ENCODE data around the gene OR3A2. TPM values are rescaled to one million over a fixed set of nuclear protein-coding genes. Genes with fewer than 3 reads are reported as not detected.

Gene OR3A2
- total RNA-seq (2021; ENCODE audit: unreplicated experiment) (not detected), Bru-seq, nascent RNA (not detected), BruChase-seq, experiment 1, labeled RNA remaining after a 6-hour chase (not detected), BruChase-seq, experiment 2, labeled RNA remaining after a 2-hour chase (not detected)
- not detected in 2 replicates for polyA plus RNA-seq (2012)
- long read RNA-seq = 0 reads

DNA sequence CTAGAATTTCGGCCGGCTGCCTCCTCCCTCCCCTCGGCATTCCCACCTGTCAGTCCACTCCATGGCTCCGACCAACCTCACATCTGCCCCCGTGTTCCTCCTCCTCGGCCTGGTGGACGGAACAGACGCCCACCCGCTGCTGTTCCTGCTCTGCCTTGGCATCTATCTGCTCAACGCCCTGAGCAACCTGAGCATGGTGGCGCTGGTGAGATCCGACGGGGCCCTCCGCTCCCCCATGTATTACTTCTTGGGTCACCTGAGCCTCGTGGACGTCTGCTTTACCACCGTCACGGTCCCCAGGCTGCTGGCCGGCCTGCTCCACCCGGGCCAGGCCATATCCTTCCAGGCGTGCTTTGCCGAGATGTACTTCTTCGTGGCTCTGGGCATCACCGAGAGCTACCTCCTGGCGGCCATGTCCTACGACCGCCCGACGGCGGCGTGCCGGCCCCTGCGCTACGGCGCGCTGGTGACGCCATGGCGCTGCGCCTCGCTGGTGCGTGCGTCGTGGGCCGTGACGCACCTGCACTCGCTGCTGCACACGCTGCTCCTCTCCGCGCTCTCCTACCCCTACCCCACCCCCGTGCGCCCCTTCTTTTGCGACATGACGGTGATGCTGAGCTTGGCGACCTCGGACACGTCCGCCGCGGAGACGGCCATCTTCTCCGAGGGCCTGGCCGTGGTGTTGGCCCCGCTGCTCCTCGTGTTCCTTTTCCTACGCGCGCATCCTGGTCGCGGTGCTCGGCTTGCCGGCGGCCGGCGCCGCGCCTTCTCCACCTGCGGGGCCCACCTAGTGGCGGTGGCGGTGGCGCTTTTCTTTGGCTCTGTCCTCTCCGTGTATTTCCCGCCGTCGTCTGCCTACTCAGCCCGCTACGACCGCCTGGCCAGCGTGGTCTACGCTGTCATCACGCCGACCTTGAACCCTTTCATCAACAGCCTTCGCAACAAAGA is at the start of gene OR3A2:
Gene OR3A2 (minus strand): TSS at position 440 of the 948 bp plus-strand sequence.
- CTCF ChIA-PET = no interaction called here
- H3K9ac ChIP-seq (ENCODE audit: low read length) = no peak within 1 kb of the TSS
- H2AFZ ChIP-seq (ENCODE audit: low read depth, low read length, poor library complexity, severe bottlenecking) = no peak within 1 kb of the TSS
- ATAC-seq = no peak
- TF ChIP-seq, protein P1, sequence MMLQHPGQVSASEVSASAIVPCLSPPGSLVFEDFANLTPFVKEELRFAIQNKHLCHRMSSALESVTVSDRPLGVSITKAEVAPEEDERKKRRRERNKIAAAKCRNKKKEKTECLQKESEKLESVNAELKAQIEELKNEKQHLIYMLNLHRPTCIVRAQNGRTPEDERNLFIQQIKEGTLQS (IDR thresholded peaks at IDR 0.05) = no peak
- TF ChIP-seq POLR2AphosphoS5 (IDR thresholded peaks at IDR 0.05; ENCODE audit: low read depth, low read length) = no peak
- no peak for TF ChIP-seq ZNF274 (IDR thresholded peaks at IDR 0.05; ENCODE audit: low read depth, low read length)
- TF ChIP-seq ELF1 (IDR thresholded peaks at IDR 0.05; ENCODE audit: borderline replicate concordance, low read depth) = no peak
- TF ChIP-seq SRF (IDR thresholded peaks at IDR 0.05; ENCODE audit: low read depth) = no peak
- TF ChIP-seq, protein P2, sequence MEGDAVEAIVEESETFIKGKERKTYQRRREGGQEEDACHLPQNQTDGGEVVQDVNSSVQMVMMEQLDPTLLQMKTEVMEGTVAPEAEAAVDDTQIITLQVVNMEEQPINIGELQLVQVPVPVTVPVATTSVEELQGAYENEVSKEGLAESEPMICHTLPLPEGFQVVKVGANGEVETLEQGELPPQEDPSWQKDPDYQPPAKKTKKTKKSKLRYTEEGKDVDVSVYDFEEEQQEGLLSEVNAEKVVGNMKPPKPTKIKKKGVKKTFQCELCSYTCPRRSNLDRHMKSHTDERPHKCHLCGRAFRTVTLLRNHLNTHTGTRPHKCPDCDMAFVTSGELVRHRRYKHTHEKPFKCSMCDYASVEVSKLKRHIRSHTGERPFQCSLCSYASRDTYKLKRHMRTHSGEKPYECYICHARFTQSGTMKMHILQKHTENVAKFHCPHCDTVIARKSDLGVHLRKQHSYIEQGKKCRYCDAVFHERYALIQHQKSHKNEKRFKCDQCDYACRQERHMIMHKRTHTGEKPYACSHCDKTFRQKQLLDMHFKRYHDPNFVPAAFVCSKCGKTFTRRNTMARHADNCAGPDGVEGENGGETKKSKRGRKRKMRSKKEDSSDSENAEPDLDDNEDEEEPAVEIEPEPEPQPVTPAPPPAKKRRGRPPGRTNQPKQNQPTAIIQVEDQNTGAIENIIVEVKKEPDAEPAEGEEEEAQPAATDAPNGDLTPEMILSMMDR (IDR thresholded peaks at IDR 0.05 in 2 of 3, conservative IDR thresholded peaks at IDR 0.05 in 1 of 3; ENCODE audit: borderline replicate concordance in 1 of 3, insufficient read depth in 1 of 3, low read depth in 2 of 3, low read length in 2 of 3) = no peak
- TF ChIP-seq FOSL1 (IDR thresholded peaks at IDR 0.05; ENCODE audit: low read depth) = no peak
- TF ChIP-seq CBX3 (IDR thresholded peaks at IDR 0.05; ENCODE audit: low read depth) = no peak
- no peak for TF ChIP-seq EZH2 (IDR thresholded peaks at IDR 0.05)
- no peak for TF ChIP-seq POLR2A (IDR thresholded peaks at IDR 0.05; ENCODE audit: borderline replicate concordance, extremely low read depth, insufficient read depth, insufficient read length)
- no peak for TF ChIP-seq YY1 (IDR thresholded peaks at IDR 0.05; ENCODE audit: extremely low read depth, insufficient replicate concordance, low read depth, low read length)
- TF ChIP-seq, protein P3, sequence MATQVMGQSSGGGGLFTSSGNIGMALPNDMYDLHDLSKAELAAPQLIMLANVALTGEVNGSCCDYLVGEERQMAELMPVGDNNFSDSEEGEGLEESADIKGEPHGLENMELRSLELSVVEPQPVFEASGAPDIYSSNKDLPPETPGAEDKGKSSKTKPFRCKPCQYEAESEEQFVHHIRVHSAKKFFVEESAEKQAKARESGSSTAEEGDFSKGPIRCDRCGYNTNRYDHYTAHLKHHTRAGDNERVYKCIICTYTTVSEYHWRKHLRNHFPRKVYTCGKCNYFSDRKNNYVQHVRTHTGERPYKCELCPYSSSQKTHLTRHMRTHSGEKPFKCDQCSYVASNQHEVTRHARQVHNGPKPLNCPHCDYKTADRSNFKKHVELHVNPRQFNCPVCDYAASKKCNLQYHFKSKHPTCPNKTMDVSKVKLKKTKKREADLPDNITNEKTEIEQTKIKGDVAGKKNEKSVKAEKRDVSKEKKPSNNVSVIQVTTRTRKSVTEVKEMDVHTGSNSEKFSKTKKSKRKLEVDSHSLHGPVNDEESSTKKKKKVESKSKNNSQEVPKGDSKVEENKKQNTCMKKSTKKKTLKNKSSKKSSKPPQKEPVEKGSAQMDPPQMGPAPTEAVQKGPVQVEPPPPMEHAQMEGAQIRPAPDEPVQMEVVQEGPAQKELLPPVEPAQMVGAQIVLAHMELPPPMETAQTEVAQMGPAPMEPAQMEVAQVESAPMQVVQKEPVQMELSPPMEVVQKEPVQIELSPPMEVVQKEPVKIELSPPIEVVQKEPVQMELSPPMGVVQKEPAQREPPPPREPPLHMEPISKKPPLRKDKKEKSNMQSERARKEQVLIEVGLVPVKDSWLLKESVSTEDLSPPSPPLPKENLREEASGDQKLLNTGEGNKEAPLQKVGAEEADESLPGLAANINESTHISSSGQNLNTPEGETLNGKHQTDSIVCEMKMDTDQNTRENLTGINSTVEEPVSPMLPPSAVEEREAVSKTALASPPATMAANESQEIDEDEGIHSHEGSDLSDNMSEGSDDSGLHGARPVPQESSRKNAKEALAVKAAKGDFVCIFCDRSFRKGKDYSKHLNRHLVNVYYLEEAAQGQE (IDR thresholded peaks at IDR 0.05; ENCODE audit: low read depth) = no peak
- TF ChIP-seq CEBPB (IDR thresholded peaks at IDR 0.05; ENCODE audit: low read depth) = no peak
- no peak for TF ChIP-seq TCF7L2 (IDR thresholded peaks at IDR 0.05; ENCODE audit: borderline replicate concordance, extremely low read depth, insufficient read depth, insufficient read length)
- TF ChIP-seq, protein P4, sequence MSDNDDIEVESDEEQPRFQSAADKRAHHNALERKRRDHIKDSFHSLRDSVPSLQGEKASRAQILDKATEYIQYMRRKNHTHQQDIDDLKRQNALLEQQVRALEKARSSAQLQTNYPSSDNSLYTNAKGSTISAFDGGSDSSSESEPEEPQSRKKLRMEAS (IDR thresholded peaks at IDR 0.05) = no peak
- no peaks in the 10 kb centered on the region for H3K79me2 ChIP-seq (ENCODE audit: insufficient read depth, low read length)
- no peaks in the 10 kb centered on the region for H3K9me3 ChIP-seq (ENCODE audit: control insufficient read depth in 1 of 2, insufficient read depth in 1 of 2, low read depth in 1 of 2, low read length in 2 of 2)
- H3K27me3 ChIP-seq (ENCODE audit: insufficient read depth, low read length) = peaks cover 30% of the 10 kb centered on the region
- no peak for DNase-seq (ENCODE audit: low read depth, low spot score)
- H3K27ac ChIP-seq (ENCODE audit: low read depth, low read length) = no peak within 1 kb of the TSS
- H3K4me2 ChIP-seq (ENCODE audit: low read length) = no peak within 1 kb of the TSS
- H4K20me1 ChIP-seq (ENCODE audit: insufficient read depth) = no peaks in the 10 kb centered on the region
- no peaks in the 10 kb centered on the region for H3K36me3 ChIP-seq (ENCODE audit: control insufficient read depth in 1 of 2, insufficient read depth in 2 of 2, low read length in 2 of 2)
- no peaks in the 10 kb centered on the region for H3K9me2 ChIP-seq (ENCODE audit: insufficient read depth)
- no peaks in the 10 kb centered on the region for H3K4me1 ChIP-seq (ENCODE audit: control insufficient read depth in 1 of 2, insufficient read depth in 2 of 2, low read length in 2 of 2)
- RAD21 ChIA-PET (ENCODE audit: low non-redundant PET in 1 of 2, low total read pairs in 2 of 2, uncharacterized antibody in 2 of 2, unreplicated experiment in 2 of 2) = no interaction called here
- no TSS peak for BruUV-seq (replicated peaks)
- H3K4me3 ChIP-seq (replicated peaks in 1 of 2; ENCODE audit: low read depth in 1 of 2, low read length in 2 of 2) = no peak within 1 kb of the TSS
- POLR2A ChIA-PET = no interaction called here
- intact Hi-C loops (cut with micrococcal nuclease) = no loop called here

Data from HCT116 (cell line).